ENCODE measurements around the gene CR1L.
A peak's percentile ranks its signal among the peaks of the same experiment; 100 is the strongest.
"Not testable (repeated sequence)": the region's sequence is repeated elsewhere in the genome, so short reads cannot be mapped to it uniquely, and the experiment has no call there.

The CR1L gene

DNA sequence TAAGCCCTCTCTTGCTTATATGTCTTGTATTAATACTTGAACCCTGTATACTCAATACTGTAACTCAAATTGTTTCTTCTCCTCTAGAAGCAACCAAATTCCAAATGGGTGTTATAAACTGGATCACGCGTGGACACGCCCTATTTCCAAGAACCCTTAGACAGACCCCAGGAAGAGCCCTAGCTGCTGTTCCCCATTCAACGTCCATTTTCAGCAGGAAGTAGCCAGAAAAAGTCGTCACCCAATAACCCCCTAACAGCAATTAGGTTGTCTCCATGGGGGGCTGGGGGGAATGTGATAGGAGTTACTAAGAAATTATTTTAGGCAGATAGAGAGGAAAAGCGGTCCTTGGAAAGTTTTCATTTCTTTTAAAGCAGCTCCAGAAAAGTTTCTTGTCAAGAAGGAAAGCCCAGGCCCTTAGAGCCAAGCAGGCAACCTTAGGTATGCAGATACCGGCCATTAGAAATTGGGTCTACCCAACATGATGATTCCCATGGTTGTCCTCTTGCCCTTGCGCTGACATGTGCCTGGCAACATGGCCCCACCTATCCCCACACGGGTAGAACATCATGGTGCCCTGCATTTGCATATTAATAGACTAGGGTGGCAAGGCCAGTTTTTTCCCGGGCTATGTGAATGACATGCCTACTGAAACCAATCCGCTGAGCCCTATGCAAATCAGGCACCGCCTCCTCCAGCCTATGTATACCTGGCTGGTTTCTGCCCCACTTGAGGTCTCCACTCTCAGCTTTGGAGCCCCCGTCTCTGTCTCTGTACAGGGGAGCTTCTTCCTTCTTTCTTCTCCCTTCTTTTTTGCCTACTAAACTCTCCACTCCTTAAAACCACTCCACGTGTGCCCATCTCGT, 102.9 kb downstream of the CR1L start:
- Histone ChIP-seq H3K36me3 (peaks cover 4% of the 10 kb centered on the region), H3K27me3 (ENCODE audit: insufficient read depth, low read depth, severe bottlenecking) (no peaks in the 10 kb centered on the region), H3K27ac (no peak overlapping the region), H3K4me3 (ENCODE audit: low read depth, low read length) (no peak overlapping the region), H3K9me3 (ENCODE audit: severe bottlenecking) (no peaks in the 10 kb centered on the region)
- no peak for TF ChIP-seq CTCF (IDR thresholded peaks at IDR 0.05; ENCODE audit: low read depth, low read length)
- no peak for DNase-seq

- H3K9me3 ChIP-seq (ENCODE audit: severe bottlenecking): no peaks in the 10 kb centered on the region
- peaks cover 4% of the 10 kb centered on the region for H3K36me3 ChIP-seq
- H3K4me3 ChIP-seq (ENCODE audit: low read depth, low read length): no peak overlapping the region
- no peak for TF ChIP-seq CTCF (IDR thresholded peaks at IDR 0.05; ENCODE audit: low read depth, low read length)
- no peaks in the 10 kb centered on the region for H3K27me3 ChIP-seq (ENCODE audit: insufficient read depth, low read depth, severe bottlenecking)
- H3K27ac ChIP-seq: no peak overlapping the region
- no peak for DNase-seq
These were observed 104.0 kb downstream of the CR1L start for GRCh38 chr1:207748737-207749528.

GRCh38 chr1:207750631-207751305, 105.8 kb downstream of the CR1L start:
- Histone ChIP-seq H3K36me3 (peaks cover 4% of the 10 kb centered on the region), H3K27me3 (ENCODE audit: insufficient read depth, low read depth, severe bottlenecking) (no peaks in the 10 kb centered on the region), H3K27ac (peak overlapping the region; percentile 83; the same call in 1 of the 2 replicates), H3K9me3 (ENCODE audit: severe bottlenecking) (no peaks in the 10 kb centered on the region), H3K4me3 (ENCODE audit: low read depth, low read length) (peak overlapping the region; percentile 50)
- TF ChIP-seq CTCF (IDR thresholded peaks at IDR 0.05; ENCODE audit: low read depth, low read length): no peak
- no peak for DNase-seq

DNA sequence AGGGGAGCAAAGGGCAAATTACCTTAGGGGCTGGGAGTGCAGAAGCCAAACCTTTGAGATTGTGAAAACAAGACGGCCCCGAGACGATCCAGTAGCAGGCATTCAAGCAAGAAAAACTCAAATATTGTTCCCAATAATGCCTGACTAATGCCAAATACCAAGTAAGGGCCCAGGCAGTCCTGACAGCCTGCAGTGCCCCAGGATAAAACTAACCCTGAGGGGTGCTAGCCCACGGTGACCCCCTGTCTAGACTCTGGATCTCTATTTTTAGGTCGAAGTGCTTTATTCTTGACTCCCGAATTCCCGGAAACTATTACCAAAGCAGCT, 106.5 kb downstream of the CR1L start:
- not testable (repeated sequence) for H3K9me3 ChIP-seq (ENCODE audit: severe bottlenecking); DNase-seq; H3K36me3 ChIP-seq; H3K27me3 ChIP-seq (ENCODE audit: insufficient read depth, low read depth, severe bottlenecking)
- peak overlapping the region; percentile 50 for H3K4me3 ChIP-seq (ENCODE audit: low read depth, low read length)
- H3K27ac ChIP-seq: peak overlapping the region; percentile 83

DNA sequence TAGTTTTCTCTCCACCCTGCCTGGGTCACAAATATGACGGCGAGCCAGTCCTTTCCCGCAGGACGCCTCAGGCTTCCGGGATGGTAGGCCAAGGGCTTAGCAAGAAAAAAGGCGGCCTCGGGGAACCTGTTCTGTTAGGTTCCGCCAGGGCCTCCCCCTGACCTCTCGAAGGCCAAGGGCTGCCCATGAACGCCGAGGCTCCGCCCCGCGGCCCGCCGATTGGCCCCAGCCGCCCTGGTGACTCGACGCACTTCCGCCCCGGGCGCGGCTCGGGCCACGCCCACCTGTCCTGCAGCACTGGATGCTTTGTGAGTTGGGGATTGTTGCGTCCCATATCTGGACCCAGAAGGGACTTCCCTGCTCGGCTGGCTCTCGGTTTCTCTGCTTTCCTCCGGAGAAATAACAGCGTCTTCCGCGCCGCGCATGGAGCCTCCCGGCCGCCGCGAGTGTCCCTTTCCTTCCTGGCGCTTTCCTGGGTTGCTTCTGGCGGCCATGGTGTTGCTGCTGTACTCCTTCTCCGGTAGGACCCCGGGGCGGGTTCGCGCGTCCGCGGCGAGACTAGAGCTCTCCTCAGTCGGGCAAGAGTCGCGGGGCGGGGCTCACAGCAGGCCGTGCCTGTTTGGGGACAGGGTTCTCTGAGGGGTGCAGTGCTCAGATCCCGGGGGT, 107.0 kb downstream of the CR1L start, which contains the start of gene CD46:
Gene CD46, plus strand, starts transcription at position 265 of the 666 bp plus-strand sequence. Its CDS starts 159 bp downstream, at position 424.
- no peak for TF ChIP-seq CTCF (IDR thresholded peaks at IDR 0.05; ENCODE audit: low read depth, low read length)
- H3K36me3 ChIP-seq: peaks cover 5% of the 10 kb centered on the region
- H3K9me3 ChIP-seq (ENCODE audit: severe bottlenecking): no peaks in the 10 kb centered on the region
- peak; percentile 100 for DNase-seq
- peak within 1 kb of the TSS; percentile 83 for H3K27ac ChIP-seq
- no peaks in the 10 kb centered on the region for H3K27me3 ChIP-seq (ENCODE audit: insufficient read depth, low read depth, severe bottlenecking)
- peak within 1 kb of the TSS; percentile 50 for H3K4me3 ChIP-seq (ENCODE audit: low read depth, low read length)
